Mucosa of gallbladder (tissue), 1 donor: ENCODE data around the gene AMN1. TPM values are rescaled to one million over a fixed set of nuclear protein-coding genes. Genes with fewer than 3 reads are reported as not detected.

ENCODE experiments used
- DNase-seq: peaks from one replicate; pipeline ENCODE4 v3.0.0-alpha.2; 2020; ENCODE audit warnings: low spot score
- total RNA-seq: library from RNA; stranded (reverse); gene quantifications from one replicate; pipeline ENCODE4 v1.2.1, GENCODE V29; 2021
- donor health status: DM: no; HTN: no; CAD: no.

Gene AMN1
- 8.9 TPM for total RNA-seq

- DNase-seq = peak; percentile 100
Observed at GRCh38 chr12:31728917-31729640, at the start of gene AMN1. Gene AMN1, minus strand, starts transcription at chr12:31729021. Its CDS starts 13 bp downstream, at chr12:31729008.

DNA sequence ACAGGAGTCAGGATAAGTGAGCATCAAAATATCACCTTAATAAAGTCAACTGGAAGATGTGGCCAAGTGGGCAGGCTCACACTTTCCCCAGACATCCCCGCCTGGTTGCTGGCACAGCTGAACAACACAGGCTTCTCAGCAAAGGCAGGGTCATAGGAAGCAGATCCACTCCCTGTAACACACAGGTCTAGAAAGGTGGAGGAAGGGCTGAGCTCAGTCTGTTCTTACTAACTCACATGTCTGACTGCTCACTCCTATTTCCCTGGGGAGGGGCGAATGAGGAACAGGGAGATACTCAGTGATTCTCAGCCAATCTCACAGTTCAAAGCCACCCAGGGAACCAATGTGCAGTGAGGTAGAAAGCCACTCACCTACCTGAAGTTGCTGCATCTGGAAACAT lies 45.0 kb upstream of the AMN1 start:
- DNase-seq = peak; percentile 73

DNA sequence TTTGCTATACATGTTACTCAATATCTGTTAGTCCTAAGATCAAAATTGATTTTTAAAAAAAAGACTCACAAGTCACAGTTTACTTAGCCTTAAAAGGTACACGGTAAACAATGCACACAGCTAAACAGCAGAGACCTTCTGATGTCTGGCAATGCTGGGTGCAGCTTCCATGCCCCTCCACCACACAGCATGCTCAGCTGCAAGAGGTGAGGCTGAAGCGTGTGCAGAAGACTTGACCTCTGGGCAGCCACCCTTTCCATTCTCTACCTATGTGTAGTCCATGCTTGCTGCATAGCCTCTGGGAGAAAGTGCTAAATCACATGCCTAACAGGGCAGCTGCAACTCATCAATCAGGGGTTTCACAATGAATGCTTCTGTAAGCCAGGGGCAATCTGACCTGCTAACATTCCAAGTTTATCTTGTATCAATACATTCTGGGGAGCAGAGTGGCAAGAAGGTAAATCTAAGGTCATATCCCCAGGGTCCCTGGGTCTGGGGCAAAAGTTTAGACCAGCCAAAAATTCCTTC lies 44.5 kb upstream of the AMN1 start:
- peak; percentile 72 for DNase-seq

DNA sequence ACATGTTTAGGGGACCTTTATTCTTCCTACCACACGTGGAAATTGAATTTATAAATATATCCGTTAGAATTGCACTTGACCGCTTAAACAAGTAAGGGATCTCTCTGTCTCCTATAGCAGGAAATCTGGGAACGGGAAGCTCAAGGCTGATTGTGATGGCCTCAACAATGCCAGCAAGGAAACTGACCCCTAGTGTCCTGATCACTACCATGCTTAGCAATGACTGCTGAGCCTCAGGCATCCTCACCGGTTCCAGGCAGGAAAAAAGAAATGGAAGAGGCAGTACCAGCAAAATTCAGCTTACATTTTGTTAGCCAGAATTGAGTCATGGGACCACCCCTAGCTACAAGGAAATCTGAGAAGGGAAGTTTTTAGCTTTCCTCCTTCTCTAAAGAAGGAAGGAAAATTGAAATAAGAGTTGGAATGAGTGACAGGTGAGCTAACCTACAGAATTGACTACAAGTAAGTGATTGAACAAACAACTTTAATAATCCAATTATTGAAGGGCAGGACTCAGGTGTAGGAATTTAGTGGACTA lies 43.9 kb upstream of the AMN1 start:
- peak; percentile 15 for DNase-seq

DNA sequence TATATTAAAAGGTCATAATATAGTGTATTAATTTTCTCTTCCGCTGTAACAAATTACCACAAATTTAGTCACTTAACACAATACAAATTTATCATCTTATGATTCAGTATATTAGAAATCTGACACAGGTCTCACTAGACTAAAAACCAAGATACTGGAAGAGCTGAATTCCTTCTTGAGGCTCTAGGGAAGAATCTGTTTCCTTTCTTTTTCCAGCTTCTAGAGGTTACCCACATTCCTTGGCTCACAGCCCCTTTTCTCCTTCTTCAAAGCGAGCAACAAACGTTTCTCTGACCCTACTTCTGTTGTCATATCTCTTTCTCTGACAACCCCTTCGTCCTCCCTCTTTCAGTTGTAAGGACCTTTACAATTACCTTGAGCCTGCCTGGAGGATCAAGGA lies 43.4 kb upstream of the AMN1 start:
- DNase-seq = no peak

GRCh38 chr12:31768046-31768445 lies 39.2 kb upstream of the AMN1 start:
- no peak for DNase-seq

DNA sequence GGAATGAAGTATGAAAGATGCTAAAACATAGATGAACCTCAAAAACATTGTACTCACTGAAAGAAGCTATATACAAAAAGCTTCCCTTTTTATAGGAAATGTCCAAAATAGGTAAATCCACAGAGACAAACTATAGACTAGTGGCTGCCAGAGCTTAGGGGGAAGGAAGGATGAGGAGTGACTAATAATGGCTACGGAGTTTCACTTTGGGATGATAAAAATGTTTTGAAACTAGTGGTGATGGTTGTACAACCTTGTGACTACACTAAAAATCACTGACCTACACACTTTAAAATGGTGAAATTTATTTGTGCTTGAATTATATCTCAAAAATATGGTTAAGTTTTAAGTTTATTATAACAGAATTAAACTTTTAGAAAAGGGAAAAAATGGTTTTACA lies 37.1 kb upstream of the AMN1 start:
- DNase-seq = no peak

DNA sequence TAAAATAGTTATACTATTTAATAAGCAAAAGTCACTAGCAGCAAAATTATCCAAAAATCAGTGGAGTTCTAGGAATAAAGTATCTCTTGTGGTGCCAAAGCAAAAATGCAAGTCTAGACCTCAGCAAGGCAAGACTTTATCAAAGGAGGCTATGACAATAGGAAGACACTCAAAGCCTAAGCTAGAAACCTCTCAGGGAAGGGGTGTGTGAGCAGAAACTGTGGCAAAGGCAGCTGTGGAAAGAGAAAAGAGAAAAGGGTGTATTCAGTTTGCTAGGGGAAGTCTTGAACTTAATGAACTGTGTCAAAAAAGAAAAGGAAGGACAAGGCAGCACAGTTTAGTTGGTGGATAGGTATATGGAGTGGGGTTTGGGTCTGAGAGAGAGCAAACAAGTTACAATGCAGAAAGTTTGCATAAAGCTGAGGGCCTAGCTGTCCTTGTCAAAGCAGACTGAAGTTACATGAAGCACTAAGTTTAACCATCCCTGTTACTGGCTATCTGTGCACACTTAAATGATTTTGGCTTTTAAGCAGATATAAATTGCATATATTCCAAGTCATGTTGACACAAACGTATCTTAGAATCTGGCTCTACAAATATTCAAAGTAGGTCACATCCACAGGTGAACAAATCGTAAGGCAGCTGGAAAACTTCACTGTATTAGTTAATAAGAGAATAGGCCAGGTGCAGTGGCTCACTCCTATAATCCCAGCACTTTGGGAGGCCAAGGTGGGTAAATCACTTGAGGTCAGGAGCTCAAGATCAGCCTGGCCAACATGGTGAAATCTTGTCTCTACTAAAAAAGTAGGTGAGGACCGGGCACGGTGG lies 31.0 kb upstream of the AMN1 start:
- no peak for DNase-seq

DNA sequence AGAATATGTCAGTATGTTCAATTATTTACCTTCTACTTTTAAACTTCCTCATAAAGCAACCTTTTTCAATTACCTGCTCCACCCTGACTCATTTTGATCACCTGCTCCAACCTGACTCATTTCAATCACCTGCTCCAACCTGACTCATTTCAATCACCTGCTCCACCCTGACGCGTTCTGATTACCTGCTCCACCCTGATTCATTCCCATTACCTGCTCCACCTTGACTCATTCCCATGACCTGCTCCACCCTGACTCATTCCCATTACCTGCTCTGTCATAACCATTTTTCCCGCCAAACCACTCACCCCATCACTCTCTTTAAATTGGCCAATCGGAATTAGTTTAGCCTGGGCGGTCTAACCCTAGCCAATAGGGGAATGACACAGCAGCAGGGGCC lies 29.5 kb upstream of the AMN1 start:
- peak; percentile 60 for DNase-seq

DNA sequence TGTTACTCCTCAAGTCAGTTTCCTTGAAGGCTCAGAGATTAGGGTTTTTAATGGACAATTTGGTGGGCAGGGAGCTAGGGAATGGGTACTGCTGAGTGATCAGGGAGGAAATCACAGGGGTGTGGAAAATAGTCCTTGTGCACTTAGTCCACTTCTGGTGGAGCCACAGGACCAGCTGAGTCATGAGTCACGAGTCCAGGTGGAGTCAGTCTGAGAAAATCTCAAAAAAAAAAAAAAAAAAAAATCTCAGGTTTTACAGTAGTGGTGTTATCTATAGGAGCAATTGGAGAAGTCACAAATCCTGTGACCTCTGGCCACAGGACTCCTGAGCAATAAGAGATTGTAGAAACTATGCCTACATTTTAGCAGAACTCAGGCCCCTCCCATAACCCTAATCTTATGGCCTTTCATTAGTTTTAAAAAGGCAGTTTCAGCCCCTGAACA lies 28.2 kb upstream of the AMN1 start:
- DNase-seq = peak; percentile 57

GRCh38 chr12:31752450-31752849 lies 23.6 kb upstream of the AMN1 start:
- DNase-seq = no peak

DNA sequence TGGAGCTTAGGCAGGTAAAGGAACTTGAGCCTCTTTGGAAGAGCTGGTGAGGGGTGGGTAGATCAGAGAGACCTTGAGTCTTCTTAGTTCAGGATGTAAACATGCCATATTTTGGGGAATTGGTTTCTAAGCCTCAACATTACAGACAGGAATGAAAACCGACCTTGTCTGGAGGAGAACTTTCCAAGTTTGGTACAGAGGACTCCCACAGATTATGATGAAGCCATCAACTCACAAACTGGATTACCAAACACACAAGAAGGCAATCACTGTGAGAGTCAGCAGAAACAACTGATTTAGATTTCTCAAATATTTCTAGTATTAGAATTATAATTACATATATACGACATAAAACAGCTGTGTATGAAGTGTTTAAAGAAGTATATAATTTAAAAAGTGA lies 22.3 kb upstream of the AMN1 start:
- DNase-seq = no peak

DNA sequence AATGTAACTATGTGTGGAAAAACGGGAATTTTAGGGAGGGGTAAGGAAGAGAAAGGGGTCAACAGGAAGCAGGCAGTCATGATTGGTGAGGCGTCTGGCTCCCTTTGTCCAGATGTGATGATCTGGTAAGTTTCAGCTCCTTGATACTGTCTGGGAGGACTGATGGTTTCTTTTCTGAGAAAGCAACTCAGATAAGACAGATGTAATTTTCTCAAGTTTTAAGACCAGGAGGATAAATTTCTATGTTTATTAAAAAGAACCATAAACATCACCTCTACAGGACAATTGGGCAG lies 21.9 kb upstream of the AMN1 start:
- DNase-seq = no peak

- peak; percentile 94 for DNase-seq
Observed at GRCh38 chr12:31749024-31749704, 20.3 kb upstream of the AMN1 start.

DNA sequence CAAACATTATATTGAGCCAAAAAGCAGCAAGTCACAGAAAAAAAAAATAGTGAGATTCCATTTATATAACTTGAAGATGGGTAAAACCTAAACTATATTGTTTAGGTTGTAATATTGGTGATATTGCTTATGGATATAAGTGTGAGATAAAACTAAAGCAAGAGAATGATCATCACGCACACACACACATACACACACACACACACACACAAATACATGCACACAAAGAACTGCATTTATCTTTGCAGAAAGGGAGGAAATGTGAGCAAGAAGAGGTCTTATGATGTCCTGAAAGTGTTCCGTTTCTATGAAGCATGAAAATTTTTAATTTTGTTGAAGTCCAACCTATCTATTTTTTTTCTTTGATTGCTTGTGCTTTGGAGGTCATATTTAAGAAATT lies 16.4 kb upstream of the AMN1 start:
- no peak for DNase-seq

DNA sequence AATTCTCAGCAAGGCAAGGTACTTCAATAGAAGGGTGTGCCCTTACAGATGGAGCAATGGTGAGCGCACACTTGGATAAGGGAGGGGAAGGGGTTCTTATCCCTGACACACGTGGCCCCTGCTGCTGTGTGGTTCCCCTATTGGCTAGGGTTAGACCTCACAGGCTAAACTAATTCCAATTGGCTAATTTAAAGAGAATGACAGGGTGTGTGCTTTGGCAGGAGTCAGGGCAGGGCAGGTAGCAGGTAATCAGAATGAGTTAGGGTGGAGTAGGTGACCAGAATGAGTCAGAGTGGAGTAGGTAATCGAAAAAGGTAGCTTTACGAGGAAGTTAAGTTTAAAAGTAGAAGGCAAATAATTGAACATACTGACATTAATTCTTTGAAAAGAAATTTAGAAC lies 15.5 kb upstream of the AMN1 start:
- peak; percentile 58 for DNase-seq

- DNase-seq = no peak
Observed at GRCh38 chr12:31742891-31743290, 14.1 kb upstream of the AMN1 start.

- no peak for DNase-seq
Observed at GRCh38 chr12:31740628-31741027, 11.8 kb upstream of the AMN1 start.

DNA sequence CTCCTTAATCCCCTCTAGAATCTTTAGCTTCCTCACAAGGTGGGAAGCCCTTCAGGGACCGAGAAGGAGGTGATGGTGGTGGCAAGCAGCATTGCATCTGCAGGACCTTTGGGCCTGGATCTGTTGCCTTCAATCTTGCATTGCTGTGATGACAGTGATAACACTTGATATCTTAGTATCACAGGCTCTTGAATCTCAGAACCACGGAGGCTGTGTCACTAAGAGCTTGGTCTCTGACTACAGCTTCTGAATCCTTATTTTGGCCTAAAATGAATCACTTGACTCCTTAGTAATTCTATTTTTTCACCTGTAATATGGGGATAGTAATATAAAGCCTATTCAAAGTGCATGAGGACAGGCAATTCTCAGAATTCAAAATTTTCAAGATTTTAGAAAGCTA lies 8.9 kb upstream of the AMN1 start:
- no peak for DNase-seq

DNA sequence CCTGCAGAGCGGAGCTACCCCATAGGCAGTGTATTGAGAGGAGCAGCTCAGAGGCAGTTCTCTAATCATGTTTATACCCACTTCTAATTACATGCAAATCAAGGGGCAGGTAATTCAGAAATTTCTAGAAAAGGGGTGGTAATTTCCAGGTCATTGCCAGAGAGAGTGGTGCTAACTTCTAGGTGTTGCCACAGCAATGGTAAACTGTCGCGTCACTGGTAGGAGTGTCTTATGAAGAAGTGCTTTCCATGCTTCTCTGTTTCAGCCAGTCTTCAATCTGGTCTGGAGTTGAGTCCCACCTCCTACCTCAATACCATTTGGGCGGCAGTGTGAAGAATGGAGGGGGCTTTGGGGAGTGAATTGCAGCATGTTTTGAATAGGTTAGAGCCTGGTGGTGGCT lies 8.5 kb upstream of the AMN1 start:
- DNase-seq = no peak

- DNase-seq = no peak
Observed at GRCh38 chr12:31736472-31736871, 7.7 kb upstream of the AMN1 start.
